ENCODE data around the gene SLC2A6.

SLC2A6 gene

DNA sequence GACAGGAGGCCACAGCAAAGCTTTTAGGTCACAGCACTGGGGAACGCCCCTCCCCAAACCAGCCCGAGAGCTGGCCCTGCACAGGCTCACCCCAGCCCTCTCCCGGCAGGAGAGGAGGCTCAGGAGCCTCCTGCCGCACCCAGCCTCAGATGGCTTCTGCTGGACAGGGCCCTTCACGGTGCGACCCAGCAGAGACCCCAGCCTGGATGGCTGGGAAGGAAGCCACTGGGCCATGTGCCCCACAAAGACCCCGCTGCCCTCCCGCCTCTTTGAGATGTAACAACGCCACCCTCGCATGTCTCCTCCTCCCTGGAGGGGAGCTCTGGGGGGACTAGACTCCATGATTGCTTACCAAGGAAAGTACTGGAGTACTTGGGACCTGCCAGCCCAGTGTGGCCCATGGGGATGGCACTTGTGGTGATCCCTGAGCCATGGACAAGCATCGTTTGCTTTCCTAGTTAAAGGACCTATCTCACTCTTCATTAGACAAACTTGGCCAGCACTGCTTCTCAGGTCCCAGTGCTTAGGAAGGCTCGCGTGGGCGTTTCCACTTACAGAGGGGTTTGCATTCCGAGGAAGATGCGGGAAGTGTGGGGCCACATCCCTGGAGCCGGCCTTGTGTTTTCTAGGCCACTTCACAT is 36.8 kb upstream of the SLC2A6 start:
- DNase-seq: no peak

- no peak for DNase-seq
Observed at GRCh38 chr9:133515240-133515610, 36.3 kb upstream of the SLC2A6 start.

GRCh38 chr9:133514460-133515239 is 35.8 kb upstream of the SLC2A6 start:
- no peak for DNase-seq

- no peak for DNase-seq
Observed at GRCh38 chr9:133513214-133514100, 34.6 kb upstream of the SLC2A6 start.

DNA sequence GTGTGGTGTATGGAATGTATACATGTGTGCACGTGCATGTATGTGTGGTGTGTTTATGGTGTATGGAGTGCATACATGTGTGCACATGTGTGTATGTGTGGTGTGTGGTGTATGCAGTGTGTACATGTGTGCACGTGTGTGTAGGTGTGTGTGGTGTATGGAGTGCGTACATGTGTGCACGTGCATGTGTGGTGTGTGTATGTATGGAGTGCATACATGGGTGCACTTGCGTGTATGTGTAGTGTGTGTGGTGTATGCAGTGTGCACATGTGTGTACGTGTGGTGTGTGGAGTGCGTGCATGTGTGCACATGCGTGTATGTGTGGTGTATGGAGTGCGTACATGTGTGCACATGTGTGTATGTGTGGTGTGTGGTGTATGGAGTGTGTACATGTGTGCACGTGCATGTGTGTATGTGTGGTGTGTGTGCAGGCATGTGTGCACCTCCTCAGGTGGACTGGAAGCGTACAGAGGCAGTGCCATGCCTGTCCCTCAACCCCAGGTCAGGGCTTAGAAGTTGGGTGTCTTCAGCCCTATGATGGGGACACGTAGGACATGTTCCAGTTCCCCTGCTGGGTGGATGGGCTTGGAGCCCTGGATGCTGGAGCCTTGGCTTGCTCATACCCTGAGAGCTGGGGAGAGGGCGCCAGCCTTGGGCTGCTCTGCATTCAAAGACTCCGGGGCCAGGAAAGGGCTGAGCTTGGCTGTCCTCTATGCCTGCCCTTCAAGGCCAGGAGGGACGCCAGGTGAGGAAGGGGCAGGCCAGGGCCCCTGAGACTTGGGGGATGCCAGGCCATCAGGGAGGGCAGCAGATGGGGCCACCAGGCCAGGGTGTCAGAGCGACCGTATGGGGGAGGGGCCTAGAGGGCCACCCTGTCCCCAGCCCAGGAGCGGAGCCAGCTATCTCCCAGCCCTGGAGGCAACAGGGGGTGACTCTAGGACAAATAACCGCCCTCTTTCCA is 33.6 kb upstream of the SLC2A6 start:
- no peak for DNase-seq

- no peak for DNase-seq
Observed at GRCh38 chr9:133511607-133512006, 32.7 kb upstream of the SLC2A6 start.

DNA sequence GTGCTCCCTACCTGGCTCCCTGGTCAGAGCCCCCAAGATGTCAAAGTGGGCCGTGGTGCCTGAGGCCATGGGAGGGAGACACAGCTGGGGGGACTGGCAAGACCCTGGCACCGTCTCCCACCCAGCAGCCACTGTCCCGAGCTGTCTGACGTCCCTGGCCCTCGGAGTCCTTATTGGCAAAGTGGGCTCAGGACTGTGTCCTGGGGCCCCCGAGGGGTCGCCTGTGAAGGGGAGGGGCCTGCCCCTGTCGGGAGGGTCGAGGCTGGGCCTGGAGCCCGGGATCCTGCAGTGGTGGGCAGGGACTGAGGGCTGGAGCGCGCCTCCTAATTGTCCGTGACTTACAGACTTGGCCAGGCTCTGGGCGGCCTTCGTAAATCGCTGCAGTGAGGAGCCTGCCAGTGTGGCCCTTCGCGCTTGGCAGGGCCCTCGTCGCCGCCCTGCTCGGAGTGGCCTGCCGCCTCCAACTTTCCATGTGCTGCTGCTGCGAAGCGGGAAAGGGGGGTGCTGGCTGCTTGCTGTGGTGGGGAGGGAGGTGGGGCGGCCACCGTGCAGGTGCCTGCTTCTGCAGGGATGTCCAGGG is 32.1 kb upstream of the SLC2A6 start:
- no peak for DNase-seq

- DNase-seq: no peak
Observed at GRCh38 chr9:133509179-133510083, 30.5 kb upstream of the SLC2A6 start.

DNA sequence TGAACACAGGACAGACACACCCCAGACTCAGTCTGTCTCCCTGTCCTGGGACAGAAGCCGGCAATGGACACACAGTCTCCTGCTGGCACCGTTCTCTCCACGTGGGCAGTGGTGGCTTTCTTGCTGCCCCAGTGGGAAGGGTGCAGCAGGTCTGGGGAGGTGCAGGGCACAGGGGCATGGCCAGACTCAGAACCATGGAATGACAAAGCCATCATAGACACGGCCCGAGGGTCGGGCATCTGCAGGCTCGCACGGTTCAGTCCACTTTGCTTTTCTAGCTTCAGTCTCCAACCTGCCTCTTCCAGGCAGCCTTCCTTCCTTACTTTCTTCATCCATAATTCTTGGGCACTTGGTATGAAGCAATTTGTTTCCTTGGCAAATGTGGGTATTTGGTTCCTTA is 29.1 kb upstream of the SLC2A6 start:
- no peak for DNase-seq

DNA sequence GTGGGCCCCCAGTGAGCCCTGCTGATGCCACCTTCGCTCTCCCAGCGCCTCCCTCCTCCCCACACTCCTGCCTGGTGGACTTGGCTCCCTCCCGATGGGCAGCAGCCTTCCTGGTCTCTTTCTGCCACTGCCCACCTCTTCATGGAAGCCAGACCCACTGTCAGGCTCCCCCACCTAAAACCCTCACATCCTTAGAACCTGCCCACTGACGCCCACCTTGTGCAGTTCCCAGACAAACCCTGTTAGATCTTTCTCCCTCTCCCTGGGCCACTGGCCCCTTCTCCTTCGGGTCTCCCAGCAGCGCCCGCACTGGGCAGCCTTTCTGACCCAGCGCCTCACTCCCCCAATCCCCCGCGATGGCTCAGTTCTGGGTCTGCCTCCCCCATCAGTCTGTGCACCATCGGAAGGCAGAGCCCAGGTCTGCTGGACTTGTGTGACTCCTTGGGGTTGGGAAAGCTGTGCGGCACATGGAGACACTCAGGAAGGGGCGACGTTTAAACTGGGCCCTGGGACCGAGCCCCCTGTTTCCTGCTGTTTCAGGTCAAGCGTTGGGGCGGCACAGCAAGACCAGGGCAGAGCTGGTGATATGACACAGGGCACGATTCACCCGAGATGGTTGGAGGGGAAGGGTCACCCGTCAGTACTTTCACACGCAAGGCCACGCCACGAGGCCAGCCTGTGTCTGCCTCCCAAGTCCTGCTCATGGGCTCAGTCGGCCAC is 28.5 kb upstream of the SLC2A6 start:
- no peak for DNase-seq

GRCh38 chr9:133506653-133507038 is 27.7 kb upstream of the SLC2A6 start:
- DNase-seq: no peak

- no peak for DNase-seq
Observed at GRCh38 chr9:133505901-133506652, 27.2 kb upstream of the SLC2A6 start.

GRCh38 chr9:133505186-133505830 is 26.4 kb upstream of the SLC2A6 start:
- no peak for DNase-seq

DNA sequence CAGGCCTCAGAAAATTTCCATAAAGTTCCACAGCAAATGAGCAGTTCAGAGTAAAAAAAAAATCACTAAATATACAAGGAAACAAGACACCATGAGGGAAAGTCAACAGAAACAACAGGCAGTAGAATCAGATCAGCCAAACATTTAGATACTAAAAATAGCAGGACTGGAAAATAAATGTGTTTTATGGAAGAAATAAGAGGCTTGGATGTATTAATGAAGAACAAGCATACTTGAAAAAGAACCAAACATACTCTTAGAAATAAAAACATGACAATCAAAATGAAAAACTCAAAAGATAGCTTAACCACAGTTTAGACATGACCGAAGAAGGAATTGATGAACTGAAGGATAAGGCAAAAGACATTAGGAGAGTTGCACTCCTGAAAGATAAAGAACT is 23.2 kb upstream of the SLC2A6 start:
- DNase-seq: no peak

DNA sequence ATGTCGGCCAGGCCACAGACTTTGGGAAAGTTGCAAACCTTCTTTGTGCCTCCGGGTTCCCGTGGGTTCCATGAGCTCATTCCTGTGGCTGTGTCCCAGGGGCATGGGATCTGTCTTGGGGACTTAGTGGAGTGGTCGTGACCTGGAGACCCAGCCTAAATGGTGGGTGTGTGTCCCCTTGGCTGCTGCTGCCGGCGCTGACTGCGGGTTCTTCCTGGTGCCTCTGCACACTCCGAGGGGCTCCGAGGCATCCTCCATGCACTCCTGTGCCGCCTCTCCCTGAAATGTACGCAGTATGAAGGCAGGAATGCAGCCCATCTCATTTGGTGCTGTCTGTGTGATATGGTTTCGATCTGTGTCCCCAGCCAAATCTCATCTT is 21.0 kb upstream of the SLC2A6 start:
- DNase-seq: no peak

DNA sequence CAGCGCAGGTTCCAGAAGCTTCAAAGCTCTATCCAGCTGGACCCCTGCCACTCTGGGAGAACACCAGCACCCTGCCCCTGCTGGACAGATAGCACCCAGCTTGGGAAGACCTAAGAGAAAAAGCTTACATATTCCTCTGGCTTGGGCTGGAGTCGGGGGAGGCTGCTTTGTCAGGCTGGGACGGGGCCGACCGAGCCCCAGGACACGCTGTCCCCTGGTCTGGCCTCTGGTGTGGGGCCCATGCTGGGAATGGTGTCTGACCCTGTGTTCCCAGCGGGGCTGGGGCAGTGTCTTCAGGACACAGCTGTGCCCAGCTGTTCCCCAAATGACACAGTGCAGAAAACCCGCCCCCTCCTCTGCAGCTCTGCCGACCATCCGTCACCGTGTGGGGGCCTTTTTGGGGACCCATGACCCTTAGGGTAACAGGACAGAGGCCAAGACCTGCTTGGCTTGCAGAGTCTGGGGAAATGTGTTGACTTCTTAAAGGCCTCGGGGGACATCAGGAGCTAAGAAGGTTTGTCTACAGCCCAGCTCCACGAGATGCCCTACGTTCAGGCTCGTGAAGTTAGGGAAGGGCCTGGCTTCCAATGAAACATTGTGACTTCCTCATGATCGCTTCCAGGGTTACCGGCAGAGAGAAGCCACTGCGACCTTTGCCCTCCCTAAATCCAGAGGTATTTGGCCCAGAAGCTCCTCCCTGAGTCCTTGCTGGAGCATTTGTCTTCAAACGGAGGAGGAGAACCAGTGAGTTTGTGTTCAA is 20.4 kb upstream of the SLC2A6 start:
- no peak for DNase-seq

GRCh38 chr9:133496861-133497842 is 18.3 kb upstream of the SLC2A6 start:
- DNase-seq: no peak
